Measurements from ENCODE around the gene FHL5. TPM values are rescaled to one million over a fixed set of nuclear protein-coding genes. Genes with fewer than 3 reads are reported as not detected.
A peak's percentile ranks its signal among the peaks of the same experiment; 100 is the strongest.

Gene FHL5
- total RNA-seq: not detected in 2 replicates
- long read RNA-seq: 0 reads

- Mint-ChIP-seq H3K27me3 (no peaks in the 10 kb centered on the region), H3K36me3 (ENCODE audit: insufficient read depth) (no peaks in the 10 kb centered on the region), H3K9me3 (ENCODE audit: low read depth) (no peaks in the 10 kb centered on the region), H3K27ac (no peak within 1 kb of the TSS), H3K4me1 (ENCODE audit: low read depth) (no peaks in the 10 kb centered on the region), H3K4me3 (ENCODE audit: low read depth) (no peak within 1 kb of the TSS)
- no peak for DNase-seq (ENCODE audit: low spot score, unreplicated experiment)
- no peak for TF ChIP-seq CTCF (IDR thresholded peaks at IDR 0.05; ENCODE audit: unreplicated experiment)
These were observed at the start of gene FHL5 for GRCh38 chr6:96562886-96563285. FHL5 (plus strand) TSS chr6:96563128; CDS start chr6:96603614, 40,486 bp downstream.

- Mint-ChIP-seq H3K4me1 (ENCODE audit: low read depth) (peaks cover 21% of the 10 kb centered on the region), H3K27ac (peak overlapping the region; percentile 92), H3K4me3 (ENCODE audit: low read depth) (peak overlapping the region; percentile 99), H3K36me3 (ENCODE audit: insufficient read depth) (no peaks in the 10 kb centered on the region), H3K9me3 (ENCODE audit: low read depth) (no peaks in the 10 kb centered on the region), H3K27me3 (no peaks in the 10 kb centered on the region)
- TF ChIP-seq CTCF (IDR thresholded peaks at IDR 0.05; ENCODE audit: unreplicated experiment): no peak
- DNase-seq (ENCODE audit: low spot score, unreplicated experiment): no peak
These were observed 42.5 kb upstream of the FHL5 start for GRCh38 chr6:96520171-96521115.

GRCh38 chr6:96521306-96521643, 41.7 kb upstream of the FHL5 start:
- H3K9me3 Mint-ChIP-seq (ENCODE audit: low read depth): no peaks in the 10 kb centered on the region
- H3K4me3 Mint-ChIP-seq (ENCODE audit: low read depth): peak overlapping the region; percentile 99
- peaks cover 21% of the 10 kb centered on the region for H3K4me1 Mint-ChIP-seq (ENCODE audit: low read depth)
- no peaks in the 10 kb centered on the region for H3K27me3 Mint-ChIP-seq
- no peak for TF ChIP-seq CTCF (IDR thresholded peaks at IDR 0.05; ENCODE audit: unreplicated experiment)
- DNase-seq (ENCODE audit: low spot score, unreplicated experiment): no peak
- H3K27ac Mint-ChIP-seq: peak overlapping the region; percentile 100
- peaks cover 3% of the 10 kb centered on the region for H3K36me3 Mint-ChIP-seq (ENCODE audit: insufficient read depth)

GRCh38 chr6:96521644-96522464, 41.1 kb upstream of the FHL5 start, which contains the start of gene UFL1:
UFL1 (plus strand) TSS chr6:96521806; CDS start chr6:96521874, 68 bp downstream.
- Mint-ChIP-seq H3K9me3 (ENCODE audit: low read depth) (no peaks in the 10 kb centered on the region), H3K27ac (peak within 1 kb of the TSS; percentile 100), H3K36me3 (ENCODE audit: insufficient read depth) (peaks cover 6% of the 10 kb centered on the region), H3K4me1 (ENCODE audit: low read depth) (peaks cover 21% of the 10 kb centered on the region), H3K4me3 (ENCODE audit: low read depth) (peak within 1 kb of the TSS; percentile 99), H3K27me3 (no peaks in the 10 kb centered on the region)
- DNase-seq (ENCODE audit: low spot score, unreplicated experiment): peak; percentile 84
- no peak for TF ChIP-seq CTCF (IDR thresholded peaks at IDR 0.05; ENCODE audit: unreplicated experiment)

- no peak for TF ChIP-seq CTCF (IDR thresholded peaks at IDR 0.05; ENCODE audit: unreplicated experiment)
- Mint-ChIP-seq H3K4me1 (ENCODE audit: low read depth) (peaks cover 21% of the 10 kb centered on the region), H3K27ac (peak overlapping the region; percentile 100), H3K9me3 (ENCODE audit: low read depth) (no peaks in the 10 kb centered on the region), H3K4me3 (ENCODE audit: low read depth) (peak overlapping the region; percentile 99), H3K27me3 (no peaks in the 10 kb centered on the region), H3K36me3 (ENCODE audit: insufficient read depth) (peaks cover 9% of the 10 kb centered on the region)
- no peak for DNase-seq (ENCODE audit: low spot score, unreplicated experiment)
These were observed 40.4 kb upstream of the FHL5 start for GRCh38 chr6:96522465-96523009.
